SK-N-SH (cell line): ENCODE measurements around the gene IPO4. TPM values are rescaled to one million over a fixed set of nuclear protein-coding genes. Genes with fewer than 3 reads are reported as not detected.
A peak's percentile ranks its signal among the peaks of the same experiment; 100 is the strongest.

Source experiments
- CTCF ChIA-PET: fragments of 300-600, 350-600 bp; formaldehyde crosslinking; extraction: SDS; loops from one replicate; lab custom pipeline; 2021; lab: Yijun Ruan, JAX
- POLR2A ChIA-PET: fragments of 350-600 bp; sonication (Branson Sonifier 250); formaldehyde crosslinking; extraction: SDS; loops from one replicate; lab custom pipeline; 2020; ENCODE audit warnings: antibody characterized with exemption, inconsistent platforms; lab: Yijun Ruan, JAX
- DNase-seq: peaks from one replicate; pipeline ENCODE4 v3.0.0; 2012
- H2AFZ ChIP-seq: fragments of 200-600 bp; sonication (generic); 2 replicates; pipeline ENCODE4 v1.8.1; 2016; ENCODE audit warnings: antibody characterized with exemption, mild to moderate bottlenecking, low read depth
- H3F3A ChIP-seq: fragments of 200-600 bp; sonication (generic); replicated peaks from 2 replicates; pipeline ENCODE3; 2016; ENCODE audit warnings: antibody characterized with exemption, mild to moderate bottlenecking; ENCODE audit not compliant: insufficient read depth
- H3K27ac ChIP-seq, 2 experiments: fragments of 200-500 bp in 1 of 2; fragments of 200-600 bp in 1 of 2; sonication (Bioruptor generic) in 1 of 2; sonication (generic), shearing (Covaris generic) in 1 of 2; 2 replicates each; pipeline versions ENCODE4 v1.5.1 to v1.6.1; 2014 to 2016; ENCODE audit warnings: low read depth in 2 of 2, inconsistent platforms in 1 of 2, low read length in 1 of 2, mild to moderate bottlenecking in 1 of 2, mixed read lengths in 1 of 2
- H3K27me3 ChIP-seq: fragments of 200-600 bp; sonication (generic), shearing (Covaris generic); 2 replicates; pipeline ENCODE4 v1.6.1; 2016; ENCODE audit warnings: mixed run types; ENCODE audit not compliant: insufficient read depth
- H3K36me3 ChIP-seq, 2 experiments: fragments of 200-500 bp in 1 of 2; fragments of 200-600 bp in 1 of 2; sonication (Bioruptor generic) in 1 of 2; sonication (generic) in 1 of 2; replicated peaks in 1 of 2; 2 replicates each; pipeline versions ENCODE3 to v1.5.1; 2014 to 2016; ENCODE audit warnings: low read length in 1 of 2, mild to moderate bottlenecking in 1 of 2; ENCODE audit not compliant: insufficient read depth in 2 of 2, control insufficient read depth in 1 of 2
- H3K4me1 ChIP-seq, 2 experiments: fragments of 200-500 bp in 1 of 2; fragments of 200-600 bp in 1 of 2; sonication (Bioruptor generic) in 1 of 2; sonication (generic), shearing (Covaris generic) in 1 of 2; 2 replicates each; pipeline versions ENCODE4 v1.5.1 to v1.6.1; 2014 to 2016; ENCODE audit warnings: low read depth in 1 of 2, low read length in 1 of 2, mixed run types in 1 of 2; ENCODE audit not compliant: insufficient read depth in 2 of 2, control insufficient read depth in 1 of 2
- H3K4me2 ChIP-seq: fragments of 200-600 bp; sonication (generic), shearing (Covaris generic); 2 replicates; pipeline ENCODE4 v1.6.1; 2017; ENCODE audit warnings: mixed run types
- H3K4me3 ChIP-seq, 2 experiments: fragments of 200-500 bp in 1 of 2; fragments of 200-600 bp in 1 of 2; sonication (Bioruptor generic) in 1 of 2; sonication (generic), shearing (Covaris generic) in 1 of 2; 2 replicates each; pipeline versions ENCODE4 v1.5.1 to v1.8.1; 2014 to 2016; ENCODE audit warnings: low read depth in 2 of 2, inconsistent platforms in 1 of 2, low read length in 1 of 2, mild to moderate bottlenecking in 1 of 2, mixed read lengths in 1 of 2, moderate library complexity in 1 of 2
- H3K79me2 ChIP-seq: fragments of 200-600 bp; sonication (generic); 2 replicates; pipeline ENCODE4 v1.8.1; 2017; ENCODE audit warnings: mild to moderate bottlenecking; ENCODE audit not compliant: insufficient read depth
- H3K9ac ChIP-seq: fragments of 200-600 bp; sonication (generic); 2 replicates; pipeline ENCODE4 v1.6.1; 2017; ENCODE audit warnings: mixed run types
- H3K9me2 ChIP-seq: fragments of 200-600 bp; sonication (generic); 2 replicates; pipeline ENCODE4 v1.6.1; 2017; ENCODE audit warnings: mixed run types
- H3K9me3 ChIP-seq: fragments of 200-600 bp; sonication (generic); 2 replicates; pipeline ENCODE4 v1.6.1; 2017; ENCODE audit warnings: mixed run types, mild to moderate bottlenecking, moderate library complexity
- H4K20me1 ChIP-seq: fragments of 200-600 bp; sonication (generic); 2 replicates; pipeline ENCODE4 v1.6.1; 2017; ENCODE audit warnings: mild to moderate bottlenecking, mixed run types; ENCODE audit not compliant: insufficient read depth
- NRF1 ChIP-seq: IDR thresholded peaks from 2 replicates; pipeline ENCODE4 v1.6.1; 2012; ENCODE audit warnings: low read depth, mild to moderate bottlenecking, low read length
- RAD21 ChIP-seq: IDR thresholded peaks from 2 replicates; pipeline ENCODE4 v1.6.1; 2012; ENCODE audit warnings: mild to moderate bottlenecking, low read length
- TCF12 ChIP-seq: IDR thresholded peaks from 2 replicates; pipeline ENCODE4 v1.4.0; 2012
- TEAD4 ChIP-seq: IDR thresholded peaks from 2 replicates; pipeline ENCODE4 v1.4.0; 2012; ENCODE audit warnings: mild to moderate bottlenecking, borderline replicate concordance; ENCODE audit not compliant: insufficient read depth
- WGBS: methylation state at CpG from one replicate; pipeline ENCODE4 v1.1.6; 2017; ENCODE audit warnings: low lambda C conversion rate; 5-methylcytosine and 5-hydroxymethylcytosine counted together
- polyA plus RNA-seq, 3 experiments: library from polyadenylated mRNA; depleted of rRNA; stranded (reverse); fragments of >200 nt; gene quantifications; 2 replicates each; pipeline ENCODE4 v1.2.3, GENCODE V29; 2012
- TF ChIP-seq, protein P1 (sequence below): fragments of 150-350 bp; IDR thresholded peaks from 2 replicates; pipeline ENCODE4 v1.6.1; 2016; ENCODE audit warnings: mild to moderate bottlenecking, low read depth, low read length

IPO4 gene
- polyA plus RNA-seq, 1 of the 3 experiments (the other 2 are of a cell fraction) = 61.3 TPM

DNA sequence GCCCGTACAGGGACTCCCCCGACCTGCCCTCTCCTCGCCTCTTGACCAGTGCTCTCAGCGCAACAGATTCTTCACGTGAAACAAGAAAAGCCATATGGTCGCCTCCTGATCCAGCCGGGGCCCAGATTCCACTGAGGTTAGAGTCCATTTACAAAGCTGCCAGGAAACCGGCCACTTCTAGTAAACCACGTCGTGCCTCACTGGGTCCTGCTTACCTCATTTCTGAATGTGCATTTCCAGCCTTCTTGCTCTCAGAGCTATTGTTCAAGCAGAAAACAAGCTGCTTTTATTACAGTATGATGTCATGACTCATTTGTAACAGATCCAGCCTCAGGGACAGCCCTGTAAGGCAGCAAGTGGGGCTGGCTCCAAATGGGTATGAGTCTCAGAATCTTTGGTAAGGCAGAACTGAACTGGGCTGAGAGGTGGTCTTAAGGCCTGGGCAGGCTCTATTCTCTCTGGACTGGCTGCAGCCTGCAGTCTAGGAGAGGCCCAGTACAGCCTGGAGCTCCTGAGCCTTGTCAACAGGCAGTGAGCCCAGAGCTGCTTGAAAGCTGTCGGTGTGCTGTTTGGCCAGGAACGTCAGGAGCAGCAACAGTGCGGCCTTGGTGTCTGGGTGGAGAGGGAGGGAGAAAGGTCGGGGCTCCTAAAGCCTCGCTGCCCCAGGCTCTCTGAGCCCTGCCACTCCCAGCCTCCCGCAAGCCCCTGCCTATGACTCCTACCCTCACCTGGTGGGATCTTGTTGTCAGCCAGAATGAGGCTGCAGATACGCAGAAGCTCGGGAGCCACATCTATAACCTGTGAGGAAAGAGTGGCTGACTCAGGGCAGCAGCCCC is 8.4 kb downstream of the IPO4 start:
- Histone ChIP-seq H3K4me3 (no peak overlapping the region), H4K20me1 (no peaks in the 10 kb centered on the region), H3K9me3 (no peaks in the 10 kb centered on the region), H3K4me1 (peaks cover 0 to 12% of the 10 kb centered on the region in 2 experiments; a peak in 2 of 4 replicates), H3K79me2 (no peaks in the 10 kb centered on the region), H3K27ac (peak overlapping the region; percentile 8 to 16; a peak in 2 of 4 replicates), H3K9ac (no peak overlapping the region), H3F3A (peaks cover 11% of the 10 kb centered on the region), H3K9me2 (no peaks in the 10 kb centered on the region), H3K36me3 (peaks cover 8 to 82% of the 10 kb centered on the region in 2 experiments), H3K4me2 (no peak overlapping the region), H2AFZ (no peak overlapping the region), H3K27me3 (no peaks in the 10 kb centered on the region)
- WGBS = 79% methylated on average over 8 of the region's 18 CpGs
- ChIA-PET CTCF (interaction anchor here (0.9 to 2.4 kb wide), 3 partner anchors 19 to 72 kb away, joined by 3 to 11 read pairs (median 5); partner anchors contain the start of gene IRF9), POLR2A (interaction anchor here (0.6 to 3.3 kb wide), 5 partner anchors 8 to 20 kb away, joined by 4 to 21 read pairs (median 10); partner anchors contain the start of genes IPO4, IRF9, REC8 and TM9SF1)
- TF ChIP-seq TEAD4 = no peak
- peak; percentile 9; the same call in 1 of the 2 replicates for TF ChIP-seq TCF12
- TF ChIP-seq RAD21 = no peak
- TF ChIP-seq, protein P1, sequence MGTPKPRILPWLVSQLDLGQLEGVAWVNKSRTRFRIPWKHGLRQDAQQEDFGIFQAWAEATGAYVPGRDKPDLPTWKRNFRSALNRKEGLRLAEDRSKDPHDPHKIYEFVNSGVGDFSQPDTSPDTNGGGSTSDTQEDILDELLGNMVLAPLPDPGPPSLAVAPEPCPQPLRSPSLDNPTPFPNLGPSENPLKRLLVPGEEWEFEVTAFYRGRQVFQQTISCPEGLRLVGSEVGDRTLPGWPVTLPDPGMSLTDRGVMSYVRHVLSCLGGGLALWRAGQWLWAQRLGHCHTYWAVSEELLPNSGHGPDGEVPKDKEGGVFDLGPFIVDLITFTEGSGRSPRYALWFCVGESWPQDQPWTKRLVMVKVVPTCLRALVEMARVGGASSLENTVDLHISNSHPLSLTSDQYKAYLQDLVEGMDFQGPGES = no peak
- no peak for DNase-seq

DNA sequence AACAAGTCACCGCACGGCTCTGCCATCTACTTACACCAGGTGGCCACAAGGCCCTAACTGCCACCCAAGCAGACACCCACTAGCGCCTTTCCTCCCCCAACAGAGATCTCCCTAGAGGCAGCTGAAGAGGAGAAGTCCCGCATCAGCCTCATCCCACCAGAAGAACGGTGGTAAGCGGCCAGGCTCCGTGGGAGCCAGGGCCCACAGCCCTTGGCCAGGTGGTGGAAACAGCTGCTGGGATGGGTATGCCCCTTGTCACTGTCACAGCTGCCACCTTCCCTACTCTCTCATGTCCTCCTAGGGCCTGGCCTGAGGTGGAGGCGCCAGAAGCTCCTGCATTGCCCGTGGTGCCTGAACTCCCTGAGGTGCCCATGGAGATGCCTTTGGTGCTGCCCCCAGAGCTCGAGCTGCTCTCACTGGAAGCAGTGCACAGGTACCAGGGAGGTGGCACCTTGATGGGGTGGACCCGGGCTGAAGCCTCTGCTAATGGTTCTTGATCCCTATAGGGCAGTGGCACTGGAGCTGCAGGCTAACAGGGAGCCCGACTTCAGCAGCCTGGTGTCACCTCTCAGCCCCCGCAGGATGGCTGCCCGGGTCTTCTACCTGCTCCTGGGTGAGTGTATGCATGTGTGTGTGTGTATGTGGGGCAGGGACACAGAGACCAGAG is 9.2 kb downstream of the IPO4 start:
- WGBS = 94% methylated on average over 6 of the region's 14 CpGs

More for the DNA sequence above, 9.2 kb downstream of the IPO4 start:
- Histone ChIP-seq H3K27ac (peak overlapping the region in 1 of 2 experiments; percentile 8; a peak in 1 of 4 replicates), H3F3A (peaks cover 11% of the 10 kb centered on the region), H3K9ac (no peak overlapping the region), H3K4me1 (peaks cover 0 to 12% of the 10 kb centered on the region in 2 experiments; a peak in 2 of 4 replicates), H3K27me3 (no peaks in the 10 kb centered on the region), H3K4me2 (no peak overlapping the region), H3K36me3 (peaks cover 8 to 75% of the 10 kb centered on the region in 2 experiments), H3K9me2 (no peaks in the 10 kb centered on the region), H4K20me1 (no peaks in the 10 kb centered on the region), H3K9me3 (no peaks in the 10 kb centered on the region), H3K4me3 (no peak overlapping the region), H3K79me2 (no peaks in the 10 kb centered on the region), H2AFZ (no peak overlapping the region)
- no peak for TF ChIP-seq NRF1
- ChIA-PET CTCF (interaction anchor here (1.7 to 2.4 kb wide), 3 partner anchors 18 to 71 kb away, joined by 5 to 11 read pairs (median 11); partner anchors contain the start of gene IRF9), POLR2A (interaction anchor here (1.1 to 3.3 kb wide), 4 partner anchors 9 to 19 kb away, joined by 5 to 14 read pairs (median 8); partner anchors contain the start of genes IPO4, IRF9 and TM9SF1)
- DNase-seq = no peak
